H9 (cell line): ENCODE data around the gene NPDC1. TPM values are rescaled to one million over a fixed set of nuclear protein-coding genes. Genes with fewer than 3 reads are reported as not detected.

Experiments used
- DNase-seq: peaks from one replicate; pipeline ENCODE4 v3.0.0-alpha.2; 2017
- H2AFZ ChIP-seq: one replicate; pipeline ENCODE4 v1.6.1; 2013; ENCODE audit warnings: mild to moderate bottlenecking, low read length, control low read depth, moderate library complexity
- H2AK5ac ChIP-seq: 2 replicates; pipeline ENCODE4 v1.6.1; 2013; ENCODE audit warnings: low read length, control low read depth, mixed read lengths; ENCODE audit not compliant: insufficient read length
- H2BK120ac ChIP-seq: one replicate; pipeline ENCODE4 v1.6.1; 2013; ENCODE audit warnings: low read depth, mild to moderate bottlenecking, low read length, control low read depth, inconsistent platforms; ENCODE audit not compliant: poor library complexity, severe bottlenecking
- H2BK12ac ChIP-seq: 2 replicates; pipeline ENCODE4 v1.6.1; 2013; ENCODE audit warnings: low read length, control low read depth, mixed read lengths, low read depth; ENCODE audit not compliant: insufficient read length
- H2BK15ac ChIP-seq: 2 replicates; pipeline ENCODE4 v1.6.1; 2013; ENCODE audit warnings: low read depth, low read length, control low read depth
- H2BK20ac ChIP-seq: one replicate; pipeline ENCODE4 v1.6.1; 2013; ENCODE audit warnings: low read depth, mild to moderate bottlenecking, low read length, control low read depth, inconsistent platforms; ENCODE audit not compliant: poor library complexity, severe bottlenecking
- H2BK5ac ChIP-seq: 2 replicates; pipeline ENCODE4 v1.6.1; 2013; ENCODE audit warnings: low read length, control low read depth, mixed read lengths; ENCODE audit not compliant: insufficient read length
- H3K14ac ChIP-seq: 2 replicates; pipeline ENCODE4 v1.6.1; 2013; ENCODE audit warnings: low read length, control low read depth; ENCODE audit not compliant: insufficient read depth
- H3K18ac ChIP-seq: 2 replicates; pipeline ENCODE4 v1.6.1; 2013; ENCODE audit warnings: low read depth, mild to moderate bottlenecking, mixed read lengths, low read length, control low read depth; ENCODE audit not compliant: insufficient read length
- H3K23ac ChIP-seq: 2 replicates; pipeline ENCODE4 v1.6.1; 2013; ENCODE audit warnings: low read length, control low read depth, mixed read lengths, low read depth; ENCODE audit not compliant: insufficient read length
- H3K23me2 ChIP-seq: 2 replicates; pipeline ENCODE4 v1.6.1; 2013; ENCODE audit warnings: low read depth, mild to moderate bottlenecking, mixed read lengths, low read length, control low read depth; ENCODE audit not compliant: insufficient read length, poor library complexity, severe bottlenecking
- H3K27ac ChIP-seq: 2 replicates; pipeline ENCODE4 v1.5.1; 2013; ENCODE audit warnings: low read length, control low read depth, mixed read lengths, low read depth; ENCODE audit not compliant: insufficient read length
- H3K27me3 ChIP-seq: 2 replicates; pipeline ENCODE4 v1.6.1; 2013; ENCODE audit warnings: low read length, control low read depth, inconsistent platforms; ENCODE audit not compliant: insufficient read depth
- H3K4ac ChIP-seq: 2 replicates; pipeline ENCODE4 v1.6.1; 2013; ENCODE audit warnings: low read depth, mild to moderate bottlenecking, control low read depth, inconsistent platforms, low read length, moderate library complexity
- H3K4me1 ChIP-seq: 2 replicates; pipeline ENCODE4 v1.6.1; 2013; ENCODE audit warnings: low read length, control low read depth, inconsistent platforms; ENCODE audit not compliant: insufficient read depth
- H3K4me2 ChIP-seq: 2 replicates; pipeline ENCODE4 v1.6.1; 2013; ENCODE audit warnings: low read length, control low read depth, mixed read lengths; ENCODE audit not compliant: insufficient read length, insufficient read depth
- H3K56ac ChIP-seq: 2 replicates; pipeline ENCODE4 v1.6.1; 2013; ENCODE audit warnings: low read depth, mild to moderate bottlenecking, mixed read lengths, low read length, control low read depth; ENCODE audit not compliant: insufficient read length
- H3K79me1 ChIP-seq: 2 replicates; pipeline ENCODE4 v1.6.1; 2013; ENCODE audit warnings: low read depth, mild to moderate bottlenecking, moderate library complexity, low read length, control low read depth, inconsistent platforms; ENCODE audit not compliant: insufficient read depth, poor library complexity, severe bottlenecking
- H3K79me2 ChIP-seq: 2 replicates; pipeline ENCODE4 v1.6.1; 2013; ENCODE audit warnings: low read length, control low read depth, inconsistent platforms; ENCODE audit not compliant: insufficient read depth
- H3K9ac ChIP-seq: 2 replicates; pipeline ENCODE4 v1.6.1; 2013; ENCODE audit warnings: low read length, control low read depth, mixed read lengths; ENCODE audit not compliant: insufficient read length; ENCODE audit errors: extremely low read depth
- H3K9me3 ChIP-seq: one replicate; pipeline ENCODE4 v1.6.1; 2013; ENCODE audit warnings: low read depth, low read length, inconsistent platforms; ENCODE audit not compliant: control insufficient read depth
- H3T11ph ChIP-seq: one replicate; pipeline ENCODE4 v1.6.1; 2013; ENCODE audit warnings: mild to moderate bottlenecking, low read length, control low read depth, inconsistent platforms
- H4K20me1 ChIP-seq: one replicate; pipeline ENCODE4 v1.6.1; 2013; ENCODE audit not compliant: control insufficient read depth, insufficient read length, insufficient read depth
- H4K5ac ChIP-seq: 2 replicates; pipeline ENCODE4 v1.6.1; 2013; ENCODE audit warnings: low read depth, mild to moderate bottlenecking, mixed read lengths, low read length, control low read depth; ENCODE audit not compliant: insufficient read length
- H4K8ac ChIP-seq: replicated peaks from 2 replicates; pipeline ENCODE4 v1.6.1; 2013; ENCODE audit warnings: low read length, control low read depth, mixed read lengths, low read depth; ENCODE audit not compliant: insufficient read length
- H4K91ac ChIP-seq: 2 replicates; pipeline ENCODE4 v1.6.1; 2013; ENCODE audit warnings: low read depth, mild to moderate bottlenecking, moderate library complexity, mixed read lengths, low read length, control low read depth; ENCODE audit not compliant: insufficient read length
- H3K27ac Mint-ChIP-seq, 3 experiments: 2 replicates in 2 of 3; 3 replicates in 1 of 3; pipeline ENCODE4 v1.8.0; 2020 to 2021; ENCODE audit warnings: mixed read lengths in 3 of 3, mild to moderate bottlenecking in 1 of 3, moderate library complexity in 1 of 3
- H3K27me3 Mint-ChIP-seq: 2 replicates; pipeline ENCODE4 v1.8.0; 2021; ENCODE audit warnings: low read depth, mild to moderate bottlenecking, moderate library complexity, mixed read lengths
- H3K36me3 Mint-ChIP-seq, 3 experiments: 2 replicates in 2 of 3; 3 replicates in 1 of 3; pipeline ENCODE4 v1.8.0; 2020 to 2021; ENCODE audit warnings: low read depth in 3 of 3, mixed read lengths in 3 of 3; ENCODE audit not compliant: insufficient read depth in 1 of 3
- H3K4me1 Mint-ChIP-seq, 2 experiments: 2 replicates each; pipeline ENCODE4 v1.8.0; 2020; ENCODE audit warnings: mixed read lengths in 2 of 2
- H3K4me3 Mint-ChIP-seq, 2 experiments: 2 replicates in 1 of 2; 3 replicates in 1 of 2; pipeline ENCODE4 v1.8.0; 2020 to 2021; ENCODE audit warnings: mild to moderate bottlenecking in 2 of 2, mixed read lengths in 2 of 2, moderate library complexity in 1 of 2
- H3K9me3 Mint-ChIP-seq, 2 experiments: 2 replicates in 1 of 2; 3 replicates in 1 of 2; pipeline ENCODE4 v1.8.0; 2020; ENCODE audit warnings: mild to moderate bottlenecking in 2 of 2, mixed read lengths in 2 of 2, moderate library complexity in 1 of 2
- WGBS: extraction: QIAGEN DNeasy Blood & Tissue Kit; methylation state at CpG from one replicate; pipeline ENCODE4 v1.1.7; 2013; ENCODE audit warnings: missing lambda C conversion rate, low lambda C conversion rate, mixed read lengths; ENCODE audit not compliant: insufficient read length; ENCODE audit errors: extremely low coverage; 5-methylcytosine and 5-hydroxymethylcytosine counted together
- total RNA-seq: library from RNA; stranded (reverse); gene quantifications from 2 replicates; pipeline ENCODE4 v1.2.1, GENCODE V29; 2021
- TF ChIP-seq, protein P1 (sequence below): fragments of 200-600 bp; sonication (generic); conservative IDR thresholded peaks from 3 replicates; pipeline ENCODE4 v1.8.0; 2021; ENCODE audit warnings: antibody characterized with exemption, mild to moderate bottlenecking

NPDC1 gene
- total RNA-seq, 1 experiment from 2014 or later: 57.6 TPM

GRCh38 chr9:137082222-137082924, 36.4 kb upstream of the NPDC1 start:
- TF ChIP-seq, protein P1, sequence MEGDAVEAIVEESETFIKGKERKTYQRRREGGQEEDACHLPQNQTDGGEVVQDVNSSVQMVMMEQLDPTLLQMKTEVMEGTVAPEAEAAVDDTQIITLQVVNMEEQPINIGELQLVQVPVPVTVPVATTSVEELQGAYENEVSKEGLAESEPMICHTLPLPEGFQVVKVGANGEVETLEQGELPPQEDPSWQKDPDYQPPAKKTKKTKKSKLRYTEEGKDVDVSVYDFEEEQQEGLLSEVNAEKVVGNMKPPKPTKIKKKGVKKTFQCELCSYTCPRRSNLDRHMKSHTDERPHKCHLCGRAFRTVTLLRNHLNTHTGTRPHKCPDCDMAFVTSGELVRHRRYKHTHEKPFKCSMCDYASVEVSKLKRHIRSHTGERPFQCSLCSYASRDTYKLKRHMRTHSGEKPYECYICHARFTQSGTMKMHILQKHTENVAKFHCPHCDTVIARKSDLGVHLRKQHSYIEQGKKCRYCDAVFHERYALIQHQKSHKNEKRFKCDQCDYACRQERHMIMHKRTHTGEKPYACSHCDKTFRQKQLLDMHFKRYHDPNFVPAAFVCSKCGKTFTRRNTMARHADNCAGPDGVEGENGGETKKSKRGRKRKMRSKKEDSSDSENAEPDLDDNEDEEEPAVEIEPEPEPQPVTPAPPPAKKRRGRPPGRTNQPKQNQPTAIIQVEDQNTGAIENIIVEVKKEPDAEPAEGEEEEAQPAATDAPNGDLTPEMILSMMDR: no peak
- WGBS: no CpG with 5 or more reads among the region's 16 CpGs

More at GRCh38 chr9:137082222-137082924, 36.4 kb upstream of the NPDC1 start:
- Mint-ChIP-seq H3K9me3 (no peaks in the 10 kb centered on the region), H3K36me3 (no peaks in the 10 kb centered on the region; a peak in 1 of 7 replicates), H3K27ac (no peak overlapping the region), H3K4me1 (peaks cover 10 to 21% of the 10 kb centered on the region in 2 experiments), H3K27me3 (peaks cover 33% of the 10 kb centered on the region), H3K4me3 (no peak overlapping the region)
- H2BK120ac ChIP-seq: no peak overlapping the region
- peaks cover 7% of the 10 kb centered on the region; the same call in 1 of the 2 replicates for H3K27me3 ChIP-seq
- no peak overlapping the region for H3K27ac ChIP-seq
- H3K79me1 ChIP-seq: no peaks in the 10 kb centered on the region
- no peak for DNase-seq
- H3T11ph ChIP-seq: no peak overlapping the region
- no peak overlapping the region for H2BK15ac ChIP-seq
- no peak overlapping the region for H4K5ac ChIP-seq
- H3K79me2 ChIP-seq: no peaks in the 10 kb centered on the region
- no peak overlapping the region for H2AK5ac ChIP-seq
- H3K23ac ChIP-seq: no peak overlapping the region
- H2BK12ac ChIP-seq: no peak overlapping the region
- no peak overlapping the region for H3K56ac ChIP-seq
- H3K4me2 ChIP-seq: no peak overlapping the region
- no peak overlapping the region for H2BK20ac ChIP-seq
- H3K14ac ChIP-seq: no peak overlapping the region
- no peak overlapping the region for H3K9ac ChIP-seq
- H2BK5ac ChIP-seq: no peak overlapping the region
- H3K18ac ChIP-seq: no peak overlapping the region
- H3K23me2 ChIP-seq: peaks cover 24% of the 10 kb centered on the region
- H3K4me1 ChIP-seq: no peaks in the 10 kb centered on the region; the same call in 1 of the 2 replicates
- H4K8ac ChIP-seq: no peak overlapping the region
- H4K91ac ChIP-seq: no peak overlapping the region
- H4K20me1 ChIP-seq: peaks cover 3% of the 10 kb centered on the region
- H3K9me3 ChIP-seq: no peaks in the 10 kb centered on the region
- H2AFZ ChIP-seq: no peak overlapping the region
- H3K4ac ChIP-seq: no peak overlapping the region
